ENCODE data around the gene MUC3A.
A peak's percentile ranks its signal among the peaks of the same experiment; 100 is the strongest.
"Not testable (repeated sequence)": the region's sequence is repeated elsewhere in the genome, so short reads cannot be mapped to it uniquely, and the experiment has no call there.

Gene MUC3A

GRCh38 chr7:100908512-100908911, 40.8 kb upstream of the MUC3A start:
- Histone ChIP-seq H3K4me3 (ENCODE audit: low read depth, low read length) (no peak overlapping the region), H2BK12ac (ENCODE audit: low read length) (no peak overlapping the region), H3K4me1 (ENCODE audit: control insufficient read depth in 1 of 2, insufficient read depth in 2 of 2, low read length in 2 of 2) (no peaks in the 10 kb centered on the region), H2BK120ac (ENCODE audit: insufficient read depth, low read length, poor library complexity) (no peak overlapping the region), H3K14ac (ENCODE audit: low read length) (no peak overlapping the region), H4K8ac (ENCODE audit: low read depth, low read length) (no peak overlapping the region), H3K4ac (ENCODE audit: low read depth, low read length) (no peak overlapping the region), H4K12ac (ENCODE audit: low read depth, low read length) (no peak overlapping the region), H3K18ac (ENCODE audit: low read length) (no peak overlapping the region), H3K9me3 (ENCODE audit: insufficient read depth, low read depth, low read length) (peaks cover 4% of the 10 kb centered on the region), H3K79me1 (ENCODE audit: low read length) (no peaks in the 10 kb centered on the region), H3K36me3 (ENCODE audit: control insufficient read depth in 1 of 2, insufficient read depth in 2 of 2, low read length in 2 of 2) (no peaks in the 10 kb centered on the region), H2AK5ac (ENCODE audit: low read length) (no peak overlapping the region), H2BK5ac (ENCODE audit: low read depth, low read length, poor library complexity) (no peak overlapping the region), H3K4me2 (ENCODE audit: low read length) (no peak overlapping the region), H3K27ac (ENCODE audit: low read depth, low read length) (no peak overlapping the region), H3K23ac (ENCODE audit: low read length) (no peak overlapping the region), H3K27me3 (ENCODE audit: insufficient read depth, low read length) (no peaks in the 10 kb centered on the region), H3K9ac (ENCODE audit: low read length) (no peak overlapping the region), H2AFZ (ENCODE audit: insufficient read depth, low read length, poor library complexity) (no peak overlapping the region), H4K91ac (ENCODE audit: low read depth, low read length) (no peak overlapping the region), H3K79me2 (ENCODE audit: control insufficient read depth, insufficient read depth, low read length, poor library complexity) (no peaks in the 10 kb centered on the region)
- no peak for DNase-seq
- WGBS (ENCODE audit: extremely low coverage, insufficient coverage, insufficient read length), result no CpG with 5 or more reads among the region's 5 CpGs

- peak; percentile 82 to 90 for DNase-seq
- not testable (repeated sequence) for H3K4ac ChIP-seq (ENCODE audit: low read depth, low read length); H3K4me1 ChIP-seq (ENCODE audit: control insufficient read depth in 1 of 2, insufficient read depth in 2 of 2, low read length in 2 of 2); H4K8ac ChIP-seq (ENCODE audit: low read depth, low read length); H3K23ac ChIP-seq (ENCODE audit: low read length); H2BK12ac ChIP-seq (ENCODE audit: low read length); H3K4me2 ChIP-seq (ENCODE audit: low read length); H3K36me3 ChIP-seq (ENCODE audit: control insufficient read depth in 1 of 2, insufficient read depth in 2 of 2, low read length in 2 of 2); H3K27me3 ChIP-seq (ENCODE audit: insufficient read depth, low read length); H3K79me2 ChIP-seq (ENCODE audit: control insufficient read depth, insufficient read depth, low read length, poor library complexity); H2BK5ac ChIP-seq (ENCODE audit: low read depth, low read length, poor library complexity); H3K9me3 ChIP-seq (ENCODE audit: insufficient read depth, low read depth, low read length); H4K91ac ChIP-seq (ENCODE audit: low read depth, low read length); H3K18ac ChIP-seq (ENCODE audit: low read length); H4K12ac ChIP-seq (ENCODE audit: low read depth, low read length); H3K14ac ChIP-seq (ENCODE audit: low read length); H2BK120ac ChIP-seq (ENCODE audit: insufficient read depth, low read length, poor library complexity); H3K4me3 ChIP-seq (ENCODE audit: low read depth, low read length); H3K9ac ChIP-seq (ENCODE audit: low read length); H2AK5ac ChIP-seq (ENCODE audit: low read length); H3K79me1 ChIP-seq (ENCODE audit: low read length); H3K27ac ChIP-seq (ENCODE audit: low read depth, low read length); H2AFZ ChIP-seq (ENCODE audit: insufficient read depth, low read length, poor library complexity)
- no CpG with 5 or more reads among the region's 7 CpGs for WGBS (ENCODE audit: extremely low coverage, insufficient coverage, insufficient read length)
Measured at GRCh38 chr7:100910443-100910842, 38.9 kb upstream of the MUC3A start.

GRCh38 chr7:100911484-100911883, 37.9 kb upstream of the MUC3A start:
- H3K4me2 ChIP-seq (ENCODE audit: low read length), result no peak overlapping the region
- H3K4me3 ChIP-seq (ENCODE audit: low read depth, low read length), result no peak overlapping the region
- no peak overlapping the region for H2BK120ac ChIP-seq (ENCODE audit: insufficient read depth, low read length, poor library complexity)

GRCh38 chr7:100914208-100914878, 35.0 kb upstream of the MUC3A start:
- no peak overlapping the region for H3K14ac ChIP-seq (ENCODE audit: low read length)
- no peaks in the 10 kb centered on the region for H3K79me1 ChIP-seq (ENCODE audit: low read length)
- no peak overlapping the region for H2AK5ac ChIP-seq (ENCODE audit: low read length)
- no peak overlapping the region for H3K18ac ChIP-seq (ENCODE audit: low read length)
- no peak overlapping the region for H3K4me2 ChIP-seq (ENCODE audit: low read length)
- H3K36me3 ChIP-seq (ENCODE audit: control insufficient read depth in 1 of 2, insufficient read depth in 2 of 2, low read length in 2 of 2), result no peaks in the 10 kb centered on the region
- H3K23ac ChIP-seq (ENCODE audit: low read length), result no peak overlapping the region
- no peak overlapping the region for H4K91ac ChIP-seq (ENCODE audit: low read depth, low read length)
- DNase-seq, result no peak
- no peak overlapping the region for H3K27ac ChIP-seq (ENCODE audit: low read depth, low read length)
- no peak overlapping the region for H3K4me3 ChIP-seq (ENCODE audit: low read depth, low read length)
- H2BK12ac ChIP-seq (ENCODE audit: low read length), result no peak overlapping the region
- peaks cover 3% of the 10 kb centered on the region for H3K9me3 ChIP-seq (ENCODE audit: insufficient read depth, low read depth, low read length)
- H3K27me3 ChIP-seq (ENCODE audit: insufficient read depth, low read length), result no peaks in the 10 kb centered on the region
- no peak overlapping the region for H3K9ac ChIP-seq (ENCODE audit: low read length)
- H4K12ac ChIP-seq (ENCODE audit: low read depth, low read length), result no peak overlapping the region
- H4K8ac ChIP-seq (ENCODE audit: low read depth, low read length), result no peak overlapping the region
- no peak overlapping the region for H2AFZ ChIP-seq (ENCODE audit: insufficient read depth, low read length, poor library complexity)
- WGBS (ENCODE audit: extremely low coverage, insufficient coverage, insufficient read length), result no CpG with 5 or more reads among the region's 15 CpGs
- H3K4ac ChIP-seq (ENCODE audit: low read depth, low read length), result no peak overlapping the region
- H3K79me2 ChIP-seq (ENCODE audit: control insufficient read depth, insufficient read depth, low read length, poor library complexity), result no peaks in the 10 kb centered on the region
- H2BK5ac ChIP-seq (ENCODE audit: low read depth, low read length, poor library complexity), result no peak overlapping the region
- H2BK120ac ChIP-seq (ENCODE audit: insufficient read depth, low read length, poor library complexity), result no peak overlapping the region
- H3K4me1 ChIP-seq (ENCODE audit: control insufficient read depth in 1 of 2, insufficient read depth in 2 of 2, low read length in 2 of 2), result peaks cover 0 to 8% of the 10 kb centered on the region in 2 experiments

More at GRCh38 chr7:100911484-100911883, 37.9 kb upstream of the MUC3A start:
- Histone ChIP-seq H3K23ac (ENCODE audit: low read length) (no peak overlapping the region), H3K9ac (ENCODE audit: low read length) (no peak overlapping the region), H3K79me1 (ENCODE audit: low read length) (no peaks in the 10 kb centered on the region), H2AK5ac (ENCODE audit: low read length) (no peak overlapping the region), H3K36me3 (ENCODE audit: control insufficient read depth in 1 of 2, insufficient read depth in 2 of 2, low read length in 2 of 2) (no peaks in the 10 kb centered on the region), H4K12ac (ENCODE audit: low read depth, low read length) (no peak overlapping the region), H2BK12ac (ENCODE audit: low read length) (no peak overlapping the region), H4K91ac (ENCODE audit: low read depth, low read length) (no peak overlapping the region), H3K9me3 (ENCODE audit: insufficient read depth, low read depth, low read length) (peaks cover 5% of the 10 kb centered on the region), H2BK5ac (ENCODE audit: low read depth, low read length, poor library complexity) (no peak overlapping the region), H4K8ac (ENCODE audit: low read depth, low read length) (no peak overlapping the region), H3K27ac (ENCODE audit: low read depth, low read length) (no peak overlapping the region), H3K27me3 (ENCODE audit: insufficient read depth, low read length) (no peaks in the 10 kb centered on the region), H2AFZ (ENCODE audit: insufficient read depth, low read length, poor library complexity) (no peak overlapping the region), H3K79me2 (ENCODE audit: control insufficient read depth, insufficient read depth, low read length, poor library complexity) (no peaks in the 10 kb centered on the region), H3K4ac (ENCODE audit: low read depth, low read length) (no peak overlapping the region), H3K14ac (ENCODE audit: low read length) (no peak overlapping the region), H3K18ac (ENCODE audit: low read length) (no peak overlapping the region), H3K4me1 (ENCODE audit: control insufficient read depth in 1 of 2, insufficient read depth in 2 of 2, low read length in 2 of 2) (no peaks in the 10 kb centered on the region)
- WGBS (ENCODE audit: extremely low coverage, insufficient coverage, insufficient read length), result no CpG with 5 or more reads among the region's 3 CpGs
- DNase-seq, result peak; percentile 84 to 94

Measured in trophoblast cell (in vitro differentiated cells and primary cell).